ENCODE data around the gene COL5A1.

Gene COL5A1

GRCh38 chr9:134704498-134704897, 62.9 kb downstream of the COL5A1 start:
- no peak for TF ChIP-seq CTCF (IDR thresholded peaks at IDR 0.05; ENCODE audit: low read depth, low read length)
- no peak for DNase-seq (ENCODE audit: extremely low read depth, low read depth)

- no peak for DNase-seq (ENCODE audit: extremely low read depth, low read depth)
- no peak for TF ChIP-seq CTCF (IDR thresholded peaks at IDR 0.05; ENCODE audit: low read depth, low read length)
These were observed 64.2 kb downstream of the COL5A1 start for GRCh38 chr9:134705786-134706185.

GRCh38 chr9:134706522-134706921, 64.9 kb downstream of the COL5A1 start:
- no peak for TF ChIP-seq CTCF (IDR thresholded peaks at IDR 0.05; ENCODE audit: low read depth, low read length)
- no peak for DNase-seq (ENCODE audit: extremely low read depth, low read depth)

GRCh38 chr9:134707031-134707680, 65.6 kb downstream of the COL5A1 start:
- DNase-seq (ENCODE audit: extremely low read depth, low read depth) = peak; percentile 43
- TF ChIP-seq CTCF (IDR thresholded peaks at IDR 0.05; ENCODE audit: low read depth, low read length) = no peak

GRCh38 chr9:134707731-134708671, 66.4 kb downstream of the COL5A1 start:
- no peak for DNase-seq (ENCODE audit: extremely low read depth, low read depth)
- no peak for TF ChIP-seq CTCF (IDR thresholded peaks at IDR 0.05; ENCODE audit: low read depth, low read length)

GRCh38 chr9:134708672-134709038, 67.1 kb downstream of the COL5A1 start:
- no peak for DNase-seq (ENCODE audit: extremely low read depth, low read depth)
- TF ChIP-seq CTCF (IDR thresholded peaks at IDR 0.05; ENCODE audit: low read depth, low read length) = no peak

Measured in AG09319 (cell line).